Mesodermal cell (in vitro differentiated cells): Measurements from ENCODE around the gene ABR.

ENCODE experiments used
- H3K27ac ChIP-seq: 2 replicates; pipeline ENCODE4 v1.7.0; 2013; ENCODE audit warnings: mild to moderate bottlenecking, low read depth, low read length, moderate library complexity; ENCODE audit not compliant: severe bottlenecking
- H3K36me3 ChIP-seq: 2 replicates; pipeline ENCODE4 v1.7.1; 2013; ENCODE audit warnings: mild to moderate bottlenecking, low read length, moderate library complexity; ENCODE audit not compliant: control insufficient read depth, insufficient read depth
- H3K4me1 ChIP-seq: one replicate; pipeline ENCODE4 v1.7.1; 2013; ENCODE audit warnings: mild to moderate bottlenecking, low read length; ENCODE audit not compliant: insufficient read depth, control insufficient read depth, poor library complexity, severe bottlenecking
- H3K4me3 ChIP-seq: 2 replicates; pipeline ENCODE4 v1.7.0; 2013; ENCODE audit warnings: low read length, control low read depth, mild to moderate bottlenecking; ENCODE audit not compliant: insufficient read depth, poor library complexity, severe bottlenecking; ENCODE audit errors: extremely low read depth
- H3K9me3 ChIP-seq: 2 replicates; pipeline ENCODE4 v1.7.1; 2013; ENCODE audit warnings: mild to moderate bottlenecking, low read length, moderate library complexity; ENCODE audit not compliant: control insufficient read depth
- WGBS, 2 experiments: methylation state at CpG; one replicate each; pipeline ENCODE4 v1.1.5; 2013; ENCODE audit warnings: missing lambda C conversion rate in 2 of 2; ENCODE audit not compliant: insufficient coverage in 2 of 2; 5-methylcytosine and 5-hydroxymethylcytosine counted together

ABR gene

DNA sequence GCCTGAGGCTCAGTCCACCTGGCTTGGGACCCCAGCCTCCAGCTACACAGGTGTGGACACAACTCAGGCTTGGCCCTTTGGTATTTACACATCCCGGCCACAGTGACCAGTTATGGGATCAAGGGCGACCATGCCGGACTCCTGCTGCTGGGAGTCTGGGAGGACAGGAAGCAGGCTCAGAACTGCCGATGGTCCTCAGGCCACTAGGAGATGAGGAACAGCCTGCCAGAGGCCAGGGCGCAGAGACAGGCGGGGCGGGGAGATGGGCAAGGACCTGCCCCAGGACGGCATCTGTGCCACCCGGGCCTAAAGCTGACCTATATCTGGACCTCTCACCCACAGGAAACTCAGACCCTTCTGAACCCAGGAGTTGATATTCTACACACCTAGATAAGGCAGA is 212.7 kb downstream of the ABR start:
- Histone ChIP-seq H3K4me3 (no peak overlapping the region), H3K36me3 (peaks cover 27% of the 10 kb centered on the region), H3K9me3 (no peaks in the 10 kb centered on the region), H3K27ac (no peak overlapping the region), H3K4me1 (peaks cover 50% of the 10 kb centered on the region)
- WGBS, 2 experiments: 100% methylated on average over 5 to 9 of the region's 9 CpGs

DNA sequence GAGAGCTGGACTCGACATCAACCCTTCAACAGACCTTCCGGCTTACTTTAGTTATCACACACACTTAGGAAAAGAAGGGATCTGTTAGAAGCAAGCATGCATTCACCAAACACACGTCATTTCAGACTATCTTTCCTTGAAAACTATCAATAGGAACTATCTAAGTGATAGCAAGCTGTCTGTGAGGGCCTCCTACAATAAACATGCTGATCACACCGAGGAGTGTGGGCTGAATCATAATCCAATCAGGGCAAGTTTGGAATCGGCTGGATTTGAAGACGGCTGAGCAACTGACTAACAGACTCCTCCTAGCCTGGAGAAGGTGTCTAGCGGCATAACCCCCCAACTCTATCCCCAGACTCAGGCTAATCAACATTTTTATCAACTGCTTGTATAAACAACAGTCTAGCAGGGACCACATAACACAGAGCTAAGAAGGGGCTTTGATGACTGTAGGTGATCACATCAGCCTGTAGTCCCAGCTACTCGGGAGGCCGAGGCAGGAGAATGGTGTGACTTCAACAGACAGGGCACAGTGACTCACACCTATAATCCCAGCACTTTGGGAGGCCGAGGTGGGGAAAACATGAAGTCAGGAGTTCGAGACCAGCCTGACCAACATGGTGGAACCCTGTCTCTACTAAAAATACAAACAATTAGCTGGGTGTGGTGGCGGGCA is 214.3 kb downstream of the ABR start:
- WGBS, 2 experiments: 53 to 63% methylated on average over 7 to 8 of the region's 12 CpGs
- Histone ChIP-seq H3K36me3 (peaks cover 24% of the 10 kb centered on the region), H3K9me3 (no peaks in the 10 kb centered on the region), H3K4me1 (peaks cover 47% of the 10 kb centered on the region), H3K4me3 (no peak overlapping the region), H3K27ac (peak overlapping the region; percentile 90)

DNA sequence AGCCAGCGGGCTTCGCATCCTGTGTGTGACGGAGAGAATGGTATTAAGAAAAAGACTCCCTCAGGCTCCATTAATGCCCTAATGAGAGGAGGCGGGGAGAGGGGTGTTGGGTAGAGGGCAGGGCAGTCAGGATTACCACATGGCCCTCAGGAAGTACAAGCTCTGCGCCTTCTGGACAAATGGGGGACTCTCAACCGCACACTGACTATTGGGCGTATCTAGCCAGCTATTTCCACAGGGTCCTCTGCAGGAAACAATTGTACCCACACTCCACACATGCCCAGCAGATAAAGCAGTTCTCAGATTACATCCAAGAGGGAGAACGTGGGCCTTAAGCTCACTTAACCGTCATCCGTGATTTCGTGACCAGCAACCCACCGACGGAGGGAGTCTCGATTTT is 214.9 kb downstream of the ABR start:
- H3K27ac ChIP-seq: peak overlapping the region; percentile 90
- H3K9me3 ChIP-seq: no peaks in the 10 kb centered on the region
- peaks cover 25% of the 10 kb centered on the region for H3K36me3 ChIP-seq
- WGBS, 2 experiments: 64 to 83% methylated on average over 7 to 10 of the region's 14 CpGs
- peaks cover 42% of the 10 kb centered on the region for H3K4me1 ChIP-seq
- no peak overlapping the region for H3K4me3 ChIP-seq

DNA sequence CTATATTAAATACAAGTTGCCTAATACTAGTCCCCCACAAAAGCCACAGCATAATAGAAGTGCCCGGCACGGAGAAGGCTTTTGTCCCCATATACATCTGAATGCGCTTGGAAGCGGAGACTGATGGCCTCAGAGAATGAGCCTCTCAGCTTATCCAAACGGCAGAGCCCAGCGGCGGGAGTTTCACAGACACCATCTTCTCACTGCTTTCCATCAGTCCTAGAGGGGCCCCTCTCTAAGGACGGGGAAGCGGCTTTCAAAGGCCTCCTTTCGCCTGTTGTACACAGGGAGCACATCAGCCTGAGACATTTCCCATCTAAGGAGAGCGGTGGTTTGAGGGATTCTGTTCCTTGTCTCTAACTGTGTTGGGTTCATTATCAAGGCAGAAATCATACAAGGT is 217.1 kb downstream of the ABR start:
- peaks cover 49% of the 10 kb centered on the region for H3K4me1 ChIP-seq
- no peaks in the 10 kb centered on the region for H3K9me3 ChIP-seq
- H3K27ac ChIP-seq: peak overlapping the region; percentile 23
- 39 to 61% methylated on average over 5 to 6 of the region's 11 CpGs for WGBS, 2 experiments
- peaks cover 20% of the 10 kb centered on the region for H3K36me3 ChIP-seq
- H3K4me3 ChIP-seq: no peak overlapping the region

DNA sequence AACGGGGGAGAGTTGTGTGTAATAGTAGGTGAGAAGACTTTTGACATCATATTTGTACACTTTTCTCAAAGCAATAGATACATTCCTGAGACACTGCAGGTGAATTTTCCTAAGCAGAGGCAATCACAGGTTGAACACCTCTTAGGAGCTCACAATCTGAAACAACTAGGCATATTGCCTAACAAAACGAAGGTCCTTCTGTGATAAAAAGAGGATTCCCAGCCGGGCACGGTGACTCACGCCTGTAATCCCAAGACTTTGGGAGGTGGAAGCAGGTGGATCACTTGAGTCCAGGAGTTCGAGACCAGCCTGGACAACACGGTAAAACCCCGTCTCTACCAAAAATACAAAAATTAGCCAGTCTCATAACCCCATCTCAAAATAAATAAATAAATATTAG is 217.6 kb downstream of the ABR start:
- peaks cover 48% of the 10 kb centered on the region for H3K4me1 ChIP-seq
- H3K27ac ChIP-seq: no peak overlapping the region
- 76 to 97% methylated on average over 4 of the region's 8 CpGs for WGBS, 2 experiments
- no peak overlapping the region for H3K4me3 ChIP-seq
- H3K36me3 ChIP-seq: peaks cover 21% of the 10 kb centered on the region
- no peaks in the 10 kb centered on the region for H3K9me3 ChIP-seq

DNA sequence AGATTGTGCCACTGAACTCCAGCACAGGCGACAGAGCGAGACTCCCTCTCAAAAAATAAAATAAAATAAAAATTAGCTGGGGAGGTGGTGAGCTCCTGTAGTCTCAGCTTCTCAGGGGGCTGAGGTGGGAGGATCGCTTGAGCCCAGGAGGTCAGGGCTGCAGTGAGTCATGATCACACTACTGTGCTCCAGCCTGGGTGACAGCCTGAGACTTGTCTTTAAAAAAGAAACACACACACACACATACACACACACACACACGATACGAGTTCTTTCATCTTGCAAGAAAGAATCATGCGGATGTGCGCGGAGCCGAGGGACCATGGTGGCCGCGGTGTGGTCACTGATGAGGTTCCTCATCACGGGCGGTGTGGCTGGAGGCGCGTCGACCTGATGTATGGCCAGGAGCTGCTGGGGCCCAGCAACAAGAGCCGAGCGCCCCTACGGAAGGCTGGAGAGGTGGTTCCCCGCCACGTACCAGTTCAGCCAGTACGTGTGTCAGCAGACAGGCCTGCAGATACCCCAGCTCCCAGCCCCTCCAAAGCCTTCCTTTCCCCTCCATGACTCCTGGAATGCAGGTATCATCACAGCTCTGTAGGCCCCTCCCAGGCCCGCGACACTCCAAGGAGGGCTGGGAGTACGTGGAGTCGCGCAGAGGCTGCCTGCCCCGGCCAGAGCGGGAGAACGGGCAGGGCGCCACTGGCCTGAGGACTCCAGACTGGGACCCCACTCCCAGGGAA is 220.9 kb downstream of the ABR start:
- Histone ChIP-seq H3K9me3 (no peaks in the 10 kb centered on the region), H3K4me1 (peaks cover 32% of the 10 kb centered on the region), H3K4me3 (no peak overlapping the region), H3K36me3 (peaks cover 29% of the 10 kb centered on the region), H3K27ac (no peak overlapping the region)
- 93 to 94% methylated on average over 25 to 28 of the region's 31 CpGs for WGBS, 2 experiments

DNA sequence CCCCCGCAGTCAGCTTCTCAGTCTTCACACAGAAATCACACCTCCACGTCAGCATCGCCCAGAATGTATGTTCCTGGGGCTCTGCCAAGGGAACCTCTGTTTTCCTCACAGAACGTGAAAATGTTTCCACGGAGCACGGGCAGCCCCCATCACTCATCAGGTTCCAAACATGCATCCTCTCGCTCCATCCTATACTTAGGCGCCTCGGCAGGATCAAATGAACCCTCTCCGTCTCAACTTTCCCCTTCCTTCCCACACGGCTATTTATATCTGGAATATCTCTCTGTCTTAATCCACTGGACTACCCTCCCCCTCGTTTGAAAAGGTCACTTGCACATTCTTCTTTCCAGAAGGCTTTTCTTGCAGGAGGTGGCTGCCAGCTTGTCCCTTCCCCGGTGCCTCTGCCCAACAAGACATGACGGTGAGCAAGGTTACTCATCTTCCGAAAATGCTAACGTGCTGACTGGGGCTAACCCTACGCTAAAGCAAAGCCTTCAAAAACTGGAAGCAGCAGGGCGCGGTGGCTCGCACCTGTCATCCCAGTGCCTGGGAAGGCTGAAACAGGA is 221.8 kb downstream of the ABR start:
- Histone ChIP-seq H3K4me3 (no peak overlapping the region), H3K36me3 (peaks cover 29% of the 10 kb centered on the region), H3K27ac (no peak overlapping the region), H3K9me3 (no peaks in the 10 kb centered on the region), H3K4me1 (peaks cover 26% of the 10 kb centered on the region)
- 93 to 94% methylated on average over 20 of the region's 20 CpGs for WGBS, 2 experiments

DNA sequence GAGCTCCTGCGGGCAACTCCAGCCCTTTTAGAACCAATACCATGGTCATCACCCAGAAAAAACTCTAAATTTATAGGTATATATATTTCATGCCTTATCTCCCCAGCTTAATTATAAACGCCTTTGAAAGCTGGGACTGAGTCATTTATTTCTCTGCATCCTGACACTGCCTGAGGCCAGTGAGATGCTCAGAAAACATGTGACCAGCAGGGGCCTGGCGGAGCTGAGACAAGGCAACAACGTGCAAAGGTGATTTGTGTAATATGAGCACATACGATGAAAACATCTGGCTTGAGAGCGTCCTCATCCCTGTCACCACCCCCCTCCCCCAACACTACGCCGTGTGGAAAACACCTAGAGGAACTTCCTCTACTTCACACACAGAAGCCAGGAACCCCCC is 222.9 kb downstream of the ABR start:
- Histone ChIP-seq H3K9me3 (no peaks in the 10 kb centered on the region), H3K4me3 (no peak overlapping the region), H3K4me1 (peaks cover 21% of the 10 kb centered on the region), H3K36me3 (peaks cover 30% of the 10 kb centered on the region), H3K27ac (no peak overlapping the region)
- WGBS, 2 experiments: 90% methylated on average over 4 of the region's 8 CpGs; no CpG with 5 or more reads in 1 of the 2 experiments

DNA sequence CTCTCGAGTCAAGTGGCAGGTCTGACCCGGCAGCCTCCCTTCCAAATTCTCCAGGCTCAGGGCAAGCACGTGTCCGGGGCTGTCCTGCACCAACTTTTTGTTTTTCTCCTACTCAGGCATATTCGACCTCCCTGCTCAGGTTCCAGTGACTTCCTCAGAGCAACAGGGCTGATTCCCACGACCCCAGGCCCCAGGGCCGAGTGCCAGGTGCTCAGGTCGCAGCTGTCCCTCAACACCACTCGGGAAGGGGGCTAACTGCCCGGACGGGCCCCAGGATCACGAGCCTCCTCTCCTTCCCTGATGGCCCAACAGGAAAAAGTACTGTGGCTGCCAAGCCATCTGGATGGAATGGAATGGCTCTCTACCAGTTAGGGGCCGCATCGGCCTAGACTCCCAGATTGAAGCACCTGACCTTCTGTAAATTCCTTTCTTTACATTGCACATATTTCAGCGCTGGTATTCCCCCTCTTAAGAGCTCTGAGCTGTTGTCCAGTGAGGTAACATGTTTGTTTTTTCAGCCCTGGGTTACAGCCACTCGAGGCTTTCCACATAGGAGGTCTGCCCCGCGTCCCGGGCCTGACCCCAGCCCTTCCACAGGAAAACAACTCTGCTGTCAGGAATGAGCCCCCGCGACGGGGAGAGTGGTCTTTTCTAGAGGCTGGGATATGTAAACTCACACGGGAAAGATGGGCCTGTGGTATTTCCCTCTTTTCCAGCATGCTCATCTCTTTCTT is 225.2 kb downstream of the ABR start:
- 85 to 86% methylated on average over 18 to 20 of the region's 23 CpGs for WGBS, 2 experiments
- Histone ChIP-seq H3K4me1 (peaks cover 36% of the 10 kb centered on the region), H3K9me3 (no peaks in the 10 kb centered on the region), H3K4me3 (no peak overlapping the region), H3K36me3 (peaks cover 22% of the 10 kb centered on the region), H3K27ac (peak overlapping the region; percentile 87)

DNA sequence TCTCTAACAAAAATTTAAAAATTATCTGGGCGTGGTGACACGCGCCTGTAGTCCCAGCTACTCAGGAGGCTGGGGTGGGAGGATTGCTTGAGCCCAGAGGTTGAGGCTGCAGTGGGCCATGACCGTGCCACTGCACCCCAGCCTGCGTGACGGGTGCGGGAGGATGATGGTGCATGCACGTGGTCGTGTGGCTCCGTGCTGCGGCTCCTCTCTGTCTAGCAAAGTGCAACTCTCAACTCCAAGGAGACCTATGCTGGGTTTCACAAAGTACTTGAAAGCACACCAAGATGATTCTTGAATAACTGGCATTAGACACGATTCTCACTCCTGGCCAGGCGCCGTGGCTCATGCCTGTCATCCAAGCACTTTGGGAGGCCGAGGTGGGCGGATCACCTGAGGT is 226.0 kb downstream of the ABR start:
- Histone ChIP-seq H3K9me3 (no peaks in the 10 kb centered on the region), H3K27ac (no peak overlapping the region), H3K4me1 (peaks cover 30% of the 10 kb centered on the region), H3K4me3 (no peak overlapping the region), H3K36me3 (peaks cover 22% of the 10 kb centered on the region)
- 97% methylated on average over 16 of the region's 16 CpGs for WGBS, 2 experiments
